Measurements from ENCODE around the gene SRPK3.
"Not testable (repeated sequence)": the region's sequence is repeated elsewhere in the genome, so short reads cannot be mapped to it uniquely, and the experiment has no call there.

SRPK3 gene, protein sequence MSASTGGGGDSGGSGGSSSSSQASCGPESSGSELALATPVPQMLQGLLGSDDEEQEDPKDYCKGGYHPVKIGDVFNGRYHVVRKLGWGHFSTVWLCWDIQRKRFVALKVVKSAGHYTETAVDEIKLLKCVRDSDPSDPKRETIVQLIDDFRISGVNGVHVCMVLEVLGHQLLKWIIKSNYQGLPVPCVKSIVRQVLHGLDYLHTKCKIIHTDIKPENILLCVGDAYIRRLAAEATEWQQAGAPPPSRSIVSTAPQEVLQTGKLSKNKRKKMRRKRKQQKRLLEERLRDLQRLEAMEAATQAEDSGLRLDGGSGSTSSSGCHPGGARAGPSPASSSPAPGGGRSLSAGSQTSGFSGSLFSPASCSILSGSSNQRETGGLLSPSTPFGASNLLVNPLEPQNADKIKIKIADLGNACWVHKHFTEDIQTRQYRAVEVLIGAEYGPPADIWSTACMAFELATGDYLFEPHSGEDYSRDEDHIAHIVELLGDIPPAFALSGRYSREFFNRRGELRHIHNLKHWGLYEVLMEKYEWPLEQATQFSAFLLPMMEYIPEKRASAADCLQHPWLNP

DNA sequence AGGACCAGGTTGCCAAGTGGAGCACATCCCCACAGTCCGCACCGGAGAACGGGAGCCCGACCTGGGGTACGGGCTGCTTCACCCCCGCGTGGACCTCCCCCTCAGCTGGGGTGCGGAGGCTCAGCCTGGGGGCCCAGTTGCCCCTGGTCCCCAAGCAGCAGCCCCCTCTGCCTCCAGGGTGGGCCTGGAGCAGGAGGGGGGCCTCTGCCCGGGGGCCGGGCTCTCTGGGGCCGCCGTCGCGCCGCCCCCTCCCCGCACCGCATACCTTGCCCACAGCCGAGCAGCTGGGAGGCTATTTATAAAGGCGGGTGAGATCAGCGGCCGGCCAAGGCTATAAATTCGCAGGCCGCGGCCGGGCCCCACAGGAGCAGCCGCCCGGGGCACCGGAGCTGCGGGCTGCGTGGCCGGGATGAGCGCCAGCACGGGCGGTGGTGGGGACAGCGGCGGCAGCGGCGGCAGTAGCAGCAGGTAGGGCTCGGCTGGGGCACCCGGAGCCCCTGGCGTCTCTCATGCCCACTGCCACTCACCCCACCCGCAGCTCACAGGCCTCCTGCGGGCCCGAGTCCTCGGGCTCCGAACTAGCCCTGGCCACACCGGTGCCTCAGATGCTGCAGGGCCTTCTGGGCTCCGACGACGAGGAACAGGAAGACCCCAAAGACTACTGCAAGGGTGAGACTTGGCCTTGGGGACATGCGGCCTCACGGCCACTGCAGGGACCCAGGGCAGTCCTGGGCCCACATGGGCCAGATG lies at the start of gene SRPK3:
SRPK3 (plus strand) TSS at position 364 of the 750 bp plus-strand sequence; CDS start at position 410, 46 bp downstream.
- DNase-seq (ENCODE audit: low read depth) = no peak

DNA sequence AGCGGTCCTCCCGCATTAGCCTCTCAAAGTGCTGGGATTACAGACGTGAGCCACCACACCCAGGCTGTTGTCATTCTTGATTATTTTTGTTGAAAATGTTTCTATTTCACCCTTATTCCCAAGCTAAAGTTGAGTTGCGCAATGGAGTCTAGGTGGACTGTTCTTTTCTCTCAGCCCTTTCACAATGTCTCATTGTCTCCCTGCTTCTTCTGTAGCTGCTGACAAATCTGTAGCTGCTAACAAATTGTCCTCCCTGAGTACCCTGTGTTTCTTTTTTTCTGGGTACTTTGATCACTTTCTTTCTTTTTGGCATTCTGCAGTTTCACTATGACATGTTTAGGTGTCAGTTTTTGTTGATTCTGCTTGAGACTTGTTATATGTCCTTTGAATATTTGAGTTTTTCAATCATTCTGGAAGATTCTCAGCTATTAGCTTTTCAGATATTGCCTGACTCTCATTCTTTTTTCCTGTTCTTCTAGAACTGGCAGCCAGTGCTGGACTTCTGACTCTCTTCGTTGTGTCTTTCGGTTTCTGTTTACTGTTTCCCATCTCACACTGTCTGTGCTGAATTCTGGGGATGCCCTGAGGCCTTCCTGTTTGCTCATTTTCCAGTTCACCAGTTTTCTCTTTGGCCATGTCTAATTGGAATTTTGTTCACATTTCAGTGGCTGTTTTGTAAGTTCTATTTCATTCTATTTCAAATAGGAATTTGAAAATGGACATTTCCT lies 49.6 kb upstream of the SRPK3 start:
- no peak for DNase-seq (ENCODE audit: low read depth)

DNA sequence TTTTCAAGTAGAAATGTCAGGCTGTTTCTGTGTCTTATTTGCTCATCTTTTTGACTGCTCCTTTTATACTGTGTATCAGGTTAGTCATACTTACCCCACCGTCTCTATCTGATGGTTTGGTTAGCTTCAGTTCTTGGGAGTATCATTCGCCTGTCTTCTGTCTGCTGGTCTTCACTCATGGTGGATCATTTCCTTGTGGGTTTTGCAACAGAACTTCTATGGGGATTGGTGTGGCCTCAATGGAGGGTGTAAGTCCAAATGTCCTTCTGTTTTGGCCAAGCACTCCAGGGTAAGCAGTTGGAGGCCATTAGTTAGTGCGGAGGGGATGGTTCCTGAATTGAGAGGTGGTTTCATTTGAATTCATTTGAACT lies 49.0 kb upstream of the SRPK3 start:
- DNase-seq (ENCODE audit: low read depth) = no peak

DNA sequence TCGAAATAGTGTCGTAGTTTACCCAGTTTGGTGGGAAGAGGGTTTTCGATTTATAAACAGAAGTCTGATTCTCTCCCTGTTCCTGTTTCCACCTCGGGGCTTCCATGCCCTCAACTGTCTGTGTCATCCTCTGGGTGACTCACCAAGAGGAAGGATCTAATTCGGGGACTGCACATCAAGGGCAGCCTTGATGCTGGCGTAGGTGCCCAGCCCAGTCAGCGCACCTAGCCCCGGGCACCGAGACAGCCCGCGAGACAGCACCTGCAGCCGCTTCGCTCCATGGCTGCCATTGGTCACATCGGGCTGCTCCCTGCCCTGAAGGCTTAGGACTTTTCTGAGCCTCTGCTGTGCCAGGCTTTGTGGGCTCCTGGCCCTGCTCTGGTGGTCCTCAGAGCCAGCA lies 48.4 kb upstream of the SRPK3 start:
- DNase-seq (ENCODE audit: low read depth) = no peak

DNA sequence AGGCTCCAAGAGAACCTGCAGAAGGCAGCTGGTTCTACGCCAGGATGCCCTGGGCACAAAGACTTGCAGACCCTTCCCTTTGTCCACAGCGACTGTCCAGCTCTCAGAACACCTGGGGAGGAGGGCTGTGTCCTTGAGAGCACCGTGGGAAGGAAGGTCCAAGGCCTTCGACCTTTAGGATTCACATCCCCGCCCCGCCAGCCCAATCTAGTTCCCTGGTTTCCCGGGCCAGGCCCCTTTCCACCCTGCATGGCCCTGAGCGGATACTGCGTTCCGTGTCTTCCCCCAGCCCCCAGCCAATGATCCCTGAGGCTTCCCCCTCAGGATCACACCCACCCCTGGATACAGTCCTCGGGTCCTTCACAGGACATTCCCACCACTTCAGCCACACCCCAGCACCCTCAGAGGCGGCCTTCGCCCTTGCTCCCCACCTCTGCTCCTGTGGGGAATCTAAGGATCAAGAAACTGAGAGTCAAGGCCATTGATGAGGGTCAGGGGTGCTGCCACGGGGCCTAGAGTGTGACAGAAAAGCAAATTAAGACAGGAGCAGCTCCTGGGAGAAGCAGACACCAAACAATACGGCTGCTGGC lies 47.1 kb upstream of the SRPK3 start:
- DNase-seq (ENCODE audit: low read depth) = no peak

DNA sequence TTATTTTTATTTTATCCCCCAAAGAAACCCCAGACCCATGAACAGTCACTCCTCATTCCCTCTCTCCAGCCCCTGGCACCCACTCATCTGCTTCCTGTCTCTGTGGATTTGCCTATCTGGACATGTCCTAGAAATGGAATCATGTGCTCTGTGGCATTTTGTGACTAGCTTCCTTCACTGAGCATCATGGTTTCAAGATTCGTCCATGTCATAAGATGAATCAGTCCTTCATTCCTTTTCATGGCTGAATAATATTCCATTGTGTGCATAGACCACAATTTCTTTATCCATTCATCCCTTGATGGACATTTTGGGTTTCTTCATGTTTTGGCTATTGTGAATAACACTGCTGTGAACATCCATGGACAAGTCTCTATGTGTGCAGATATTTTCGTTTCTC lies 46.0 kb upstream of the SRPK3 start:
- no peak for DNase-seq (ENCODE audit: low read depth)

DNA sequence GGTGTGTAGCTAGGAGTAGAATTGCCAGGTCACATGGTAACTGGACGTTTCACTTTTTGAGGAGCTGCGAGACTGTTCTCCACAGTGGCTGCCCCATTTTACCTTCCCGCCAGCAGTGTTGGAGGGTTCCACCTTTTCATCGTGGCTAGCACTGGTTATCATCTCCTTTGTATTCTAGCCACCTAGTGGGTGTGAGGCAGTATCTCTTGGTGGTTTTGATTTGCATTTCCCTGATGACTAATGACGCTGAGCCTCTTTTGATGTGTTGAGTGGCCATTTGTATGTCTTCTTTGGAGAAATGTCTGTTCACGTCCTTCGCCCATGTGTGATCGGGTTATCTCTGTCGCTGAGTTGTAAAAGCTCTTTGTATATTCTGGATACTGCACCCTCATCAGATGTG lies 45.6 kb upstream of the SRPK3 start:
- DNase-seq (ENCODE audit: low read depth) = no peak

DNA sequence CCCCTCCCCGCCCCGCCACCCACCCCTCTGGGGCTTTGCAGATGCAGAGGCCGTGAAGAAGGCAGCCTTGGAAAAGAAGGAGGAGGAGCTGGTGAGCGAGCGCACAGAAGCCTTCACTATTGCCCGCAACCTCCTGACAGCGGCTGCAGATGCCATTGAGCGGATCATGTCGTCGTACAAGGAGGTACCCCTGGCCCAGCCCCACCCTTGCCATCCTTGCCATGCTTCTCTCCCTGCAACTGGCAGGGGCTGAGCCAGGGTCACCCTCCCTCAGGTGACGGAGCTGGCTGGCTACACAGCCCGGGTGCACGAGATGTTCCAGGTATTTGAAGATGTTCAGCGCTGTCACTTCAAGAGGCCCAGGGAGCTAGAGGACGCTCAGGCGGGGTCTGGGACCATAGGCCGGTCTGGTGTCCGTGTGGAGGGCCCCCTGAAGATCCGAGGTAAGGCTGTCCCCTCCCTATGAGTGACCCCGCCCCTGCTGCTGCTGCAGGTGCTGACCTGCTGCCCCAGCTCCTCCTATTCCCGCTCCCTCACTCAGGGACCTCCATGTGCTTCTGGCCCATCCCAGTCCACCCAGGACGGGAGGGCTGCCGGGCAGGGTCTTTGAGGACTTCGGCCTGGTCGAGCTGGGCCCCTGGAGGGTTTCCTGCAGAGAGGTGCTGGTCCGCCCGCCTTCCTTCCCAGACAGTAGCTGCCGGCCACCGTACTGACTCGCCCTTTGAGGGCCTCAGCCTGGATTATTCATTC lies 44.6 kb upstream of the SRPK3 start:
- no peak for DNase-seq (ENCODE audit: low read depth)

DNA sequence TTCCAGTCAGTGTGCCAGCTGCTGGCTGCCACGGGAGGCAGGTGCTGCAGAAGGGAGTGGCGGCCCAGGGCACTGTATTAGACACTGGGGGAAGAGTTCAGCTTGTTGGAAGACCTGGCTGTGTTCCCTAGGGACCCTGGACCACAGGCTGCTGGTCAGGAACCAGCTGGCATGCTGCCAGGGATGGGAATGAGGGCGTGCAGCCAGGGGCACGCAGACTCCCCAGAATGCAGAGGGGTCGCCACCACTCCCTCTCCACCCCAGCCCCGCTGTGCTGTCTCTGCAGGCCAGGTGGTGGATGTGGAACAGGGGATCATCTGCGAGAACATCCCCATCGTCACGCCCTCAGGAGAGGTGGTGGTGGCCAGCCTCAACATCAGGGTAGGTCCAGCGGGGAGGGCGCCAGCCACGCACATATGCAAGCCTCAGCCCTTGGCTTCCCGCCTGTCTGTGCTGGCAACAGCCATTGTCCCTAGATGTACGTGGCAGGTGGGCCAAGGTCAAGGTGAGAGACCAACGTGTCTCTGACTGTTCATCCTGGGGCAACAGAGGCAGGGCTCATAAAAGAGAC lies 43.9 kb upstream of the SRPK3 start:
- no peak for DNase-seq (ENCODE audit: low read depth)

DNA sequence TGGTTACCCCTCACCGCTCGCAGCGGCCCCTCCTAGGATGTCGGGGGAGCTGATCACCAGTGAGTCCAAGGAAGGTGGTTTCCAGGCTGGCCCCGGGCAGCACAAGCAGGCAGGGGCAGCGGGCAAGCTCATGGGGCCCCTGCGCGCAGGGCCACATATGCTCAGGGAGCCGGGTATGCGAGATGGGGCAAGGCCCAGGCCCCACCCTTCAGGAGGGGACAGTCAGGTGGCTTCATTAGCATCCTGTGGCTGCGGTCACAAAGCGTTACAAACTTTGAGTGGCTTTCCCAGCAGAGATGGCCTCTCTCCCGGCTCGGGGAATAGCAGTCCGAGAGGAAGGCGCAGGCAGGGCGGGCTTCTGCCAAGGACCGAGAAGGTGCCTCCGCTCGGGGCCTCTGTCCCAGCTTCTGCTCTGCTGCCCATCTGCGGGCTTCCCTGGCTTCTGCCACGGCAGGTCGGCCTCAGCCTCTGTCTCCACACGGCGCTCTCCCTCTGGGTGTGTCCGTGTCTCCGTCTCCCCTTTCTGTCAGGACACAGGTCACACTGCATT lies 42.7 kb upstream of the SRPK3 start:
- no peak for DNase-seq (ENCODE audit: low read depth)

DNA sequence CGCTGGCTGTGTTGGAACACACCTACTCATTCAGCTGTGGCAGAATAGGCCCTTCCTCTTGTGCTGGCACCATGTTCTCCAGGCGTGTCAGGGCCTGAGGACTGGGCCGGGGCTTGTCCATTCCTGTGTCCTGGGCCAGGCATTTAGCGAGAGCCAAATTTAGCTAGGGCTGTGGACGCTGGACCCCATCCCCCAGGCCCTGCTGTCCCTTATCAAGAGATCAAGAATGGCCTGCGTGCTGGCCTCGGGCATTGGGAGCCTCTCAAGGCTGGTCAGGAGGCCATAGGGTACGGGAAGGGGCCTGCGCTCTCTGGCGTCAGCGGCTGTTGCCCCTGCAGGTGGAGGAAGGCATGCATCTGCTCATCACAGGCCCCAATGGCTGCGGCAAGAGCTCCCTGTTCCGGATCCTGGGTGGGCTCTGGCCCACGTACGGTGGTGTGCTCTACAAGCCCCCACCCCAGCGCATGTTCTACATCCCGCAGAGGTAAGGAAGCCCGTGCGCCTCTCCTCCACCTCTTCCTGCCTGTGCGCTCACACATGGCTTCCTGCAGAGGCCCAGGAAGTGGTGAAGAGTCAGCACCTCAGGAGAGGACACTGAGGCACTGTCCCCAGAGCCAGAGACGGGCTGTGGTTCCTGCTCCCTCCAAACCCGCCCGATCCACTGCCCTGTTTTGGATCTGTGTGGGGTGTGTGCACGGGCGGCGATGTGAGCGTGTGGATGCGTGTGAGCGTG lies 40.9 kb upstream of the SRPK3 start:
- no peak for DNase-seq (ENCODE audit: low read depth)

DNA sequence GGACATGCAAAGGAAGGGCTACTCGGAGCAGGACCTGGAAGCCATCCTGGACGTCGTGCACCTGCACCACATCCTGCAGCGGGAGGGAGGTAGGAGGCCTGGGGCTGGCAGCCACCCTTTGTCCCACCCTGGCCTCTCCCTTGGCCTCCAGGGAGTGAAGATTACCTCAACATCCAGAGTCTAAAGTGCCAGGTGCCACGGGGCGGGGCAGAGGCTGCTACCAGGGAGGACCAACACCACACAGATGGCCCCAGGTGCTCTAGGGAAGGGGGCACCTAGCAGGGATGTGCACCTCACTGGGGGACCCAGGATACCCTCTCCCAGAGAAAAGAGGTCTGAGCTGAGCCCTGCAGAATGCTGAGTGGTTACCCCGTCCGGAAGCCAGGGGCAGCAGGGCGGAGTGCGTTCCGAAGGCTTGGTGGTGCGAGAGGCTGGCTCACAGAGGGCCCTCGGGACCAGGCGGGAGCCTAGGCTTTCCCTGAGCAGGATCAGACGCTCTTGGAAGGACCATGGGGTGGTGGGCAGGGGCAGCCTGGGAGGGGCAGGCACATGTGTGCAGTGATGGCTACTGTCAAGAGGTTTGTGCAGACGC lies 40.1 kb upstream of the SRPK3 start:
- DNase-seq (ENCODE audit: low read depth) = no peak

DNA sequence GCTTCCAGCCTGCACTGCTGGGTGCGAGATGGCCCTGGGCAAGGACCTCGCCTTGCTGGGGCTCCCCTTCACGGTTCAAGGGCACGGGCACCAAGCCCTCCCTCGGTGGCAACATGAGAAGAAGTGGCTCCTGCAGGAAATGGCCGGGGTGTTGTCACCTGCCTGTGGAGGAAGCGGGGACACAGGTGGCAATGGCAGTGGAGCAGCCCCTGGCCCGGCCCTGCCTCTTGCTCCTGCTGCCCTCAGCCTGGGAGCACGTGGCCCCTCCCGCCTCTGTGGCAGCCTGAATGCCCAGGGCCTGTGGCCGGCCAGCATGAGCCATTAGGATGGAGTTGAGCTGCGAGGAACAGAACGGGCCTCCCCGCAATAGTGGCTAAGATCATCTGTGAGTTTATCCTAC lies 39.4 kb upstream of the SRPK3 start:
- DNase-seq (ENCODE audit: low read depth) = no peak

DNA sequence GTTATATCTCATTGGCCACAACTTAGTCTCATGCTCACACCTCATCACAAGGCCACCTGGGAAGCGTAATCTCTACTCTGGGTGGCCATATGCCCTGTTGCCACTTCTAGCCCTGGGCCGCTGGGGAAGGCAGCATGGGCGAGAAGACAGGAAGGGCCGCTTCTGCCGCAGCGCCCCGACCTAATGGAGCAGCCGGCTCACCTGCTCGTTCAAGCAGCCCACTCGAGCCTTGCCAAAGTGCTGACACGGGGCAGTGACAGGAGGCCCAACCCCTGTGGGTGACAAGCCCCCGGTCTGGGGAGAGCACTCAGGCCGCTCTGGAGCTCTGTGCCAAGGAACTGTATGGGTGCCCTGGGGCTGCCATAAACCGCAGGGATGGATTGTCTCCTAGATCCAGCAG lies 38.7 kb upstream of the SRPK3 start:
- not testable (repeated sequence) for DNase-seq (ENCODE audit: low read depth)

DNA sequence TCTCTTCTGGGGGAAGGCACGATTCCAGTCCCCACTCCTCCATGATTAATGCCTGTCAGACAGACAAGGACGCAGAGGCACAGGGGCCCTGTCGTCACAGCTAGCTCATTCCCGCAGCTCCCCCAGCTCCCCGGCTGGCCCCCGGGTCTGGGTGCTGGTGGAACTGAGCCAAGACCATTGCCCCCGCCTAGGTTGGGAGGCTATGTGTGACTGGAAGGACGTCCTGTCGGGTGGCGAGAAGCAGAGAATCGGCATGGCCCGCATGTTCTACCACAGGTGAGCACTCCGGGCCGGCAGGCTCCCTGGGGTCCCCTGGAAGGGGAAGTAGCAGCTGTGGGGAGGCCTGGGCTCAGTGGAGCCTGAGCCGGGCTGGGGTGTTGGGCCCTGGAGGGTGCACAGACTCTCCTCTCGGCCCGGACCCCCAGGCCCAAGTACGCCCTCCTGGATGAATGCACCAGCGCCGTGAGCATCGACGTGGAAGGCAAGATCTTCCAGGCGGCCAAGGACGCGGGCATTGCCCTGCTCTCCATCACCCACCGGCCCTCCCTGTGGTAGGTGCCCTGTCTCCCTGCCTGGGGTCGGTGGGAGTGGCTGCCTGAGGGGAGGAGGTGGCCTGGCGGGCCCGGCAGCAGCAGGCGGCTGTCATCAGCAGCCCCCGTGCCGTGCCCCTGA lies 37.9 kb upstream of the SRPK3 start:
- DNase-seq (ENCODE audit: low read depth) = not testable (repeated sequence)

DNA sequence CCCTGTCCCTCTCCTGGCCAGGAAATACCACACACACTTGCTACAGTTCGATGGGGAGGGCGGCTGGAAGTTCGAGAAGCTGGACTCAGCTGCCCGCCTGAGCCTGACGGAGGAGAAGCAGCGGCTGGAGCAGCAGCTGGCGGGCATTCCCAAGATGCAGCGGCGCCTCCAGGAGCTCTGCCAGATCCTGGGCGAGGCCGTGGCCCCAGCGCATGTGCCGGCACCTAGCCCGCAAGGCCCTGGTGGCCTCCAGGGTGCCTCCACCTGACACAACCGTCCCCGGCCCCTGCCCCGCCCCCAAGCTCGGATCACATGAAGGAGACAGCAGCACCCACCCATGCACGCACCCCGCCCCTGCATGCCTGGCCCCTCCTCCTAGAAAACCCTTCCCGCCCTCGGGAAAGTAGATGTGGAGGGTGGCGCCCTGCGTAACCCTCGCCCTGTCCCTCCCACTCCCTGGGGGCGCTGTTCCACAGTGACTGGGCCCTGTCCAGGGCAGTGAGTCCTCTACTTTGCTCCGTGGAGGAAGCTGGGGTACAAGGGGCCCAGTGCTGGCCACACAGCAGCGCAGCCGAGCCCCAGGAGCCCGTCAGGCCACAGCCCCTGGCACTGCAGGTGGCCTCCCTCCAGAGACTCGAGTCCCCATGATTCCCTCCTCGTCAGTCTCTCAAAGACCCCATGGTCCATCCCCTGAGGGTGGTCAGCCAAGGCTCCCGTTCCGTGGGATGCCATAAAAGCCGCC lies 37.2 kb upstream of the SRPK3 start:
- DNase-seq (ENCODE audit: low read depth) = not testable (repeated sequence)

DNA sequence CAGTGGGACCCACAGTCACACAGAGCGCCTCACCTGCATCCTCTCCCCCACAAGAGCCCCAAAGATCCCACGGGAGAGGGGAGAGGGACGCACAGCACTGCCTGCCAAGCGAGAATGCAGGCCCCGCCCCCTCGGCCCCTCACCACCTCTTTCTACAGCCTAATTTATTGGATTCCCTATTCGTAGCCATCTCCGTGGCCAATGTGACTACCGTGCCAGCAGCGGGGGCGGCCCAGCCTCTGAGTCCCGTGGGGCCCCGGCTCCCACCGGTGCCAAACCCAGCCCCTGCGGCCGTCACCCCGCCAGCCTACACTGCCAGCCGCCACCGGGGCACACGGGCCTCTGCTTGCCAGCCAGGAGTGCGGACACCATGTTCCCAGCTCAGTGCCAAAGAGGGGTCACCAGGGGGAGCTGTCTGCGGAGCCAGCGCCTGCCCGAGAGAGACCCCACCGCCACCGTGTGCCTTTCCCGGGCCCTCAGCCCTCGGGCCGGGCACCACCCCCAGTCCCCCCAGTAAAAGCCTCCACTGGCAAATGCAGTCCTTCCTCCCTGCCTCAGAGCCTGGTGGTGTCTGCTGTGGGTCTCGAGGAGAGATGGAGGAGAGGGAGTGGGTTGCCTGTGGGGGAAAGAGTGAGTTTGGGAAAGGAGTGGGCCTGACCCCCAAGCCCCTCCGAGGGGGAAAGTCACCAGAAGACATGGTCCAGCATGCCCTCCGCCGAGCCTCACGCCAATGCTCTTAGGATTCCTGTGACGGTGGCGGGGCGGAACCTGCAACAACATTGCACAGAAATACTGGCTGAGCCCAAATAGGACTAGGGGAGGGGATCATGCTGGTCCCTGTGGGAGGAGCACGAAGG lies 36.4 kb upstream of the SRPK3 start:
- no peak for DNase-seq (ENCODE audit: low read depth)

All from stimulated activated CD8-positive, alpha-beta memory T cell treated with anti-CD3 and anti-CD28 coated beads, Interleukin-12 subunit alpha, Interleukin-12 subunit beta, amount 100 ng/mL, for 4 hours (primary cell).